Raji (cell line): Measurements from ENCODE around the gene JMJD1C.

Source experiments
- POLR2A ChIP-seq: IDR thresholded peaks from 2 replicates; pipeline ENCODE4 v1.6.1; 2011; ENCODE audit warnings: low read depth, low read length, control low read depth; ENCODE audit not compliant: insufficient read depth

The JMJD1C gene, protein sequence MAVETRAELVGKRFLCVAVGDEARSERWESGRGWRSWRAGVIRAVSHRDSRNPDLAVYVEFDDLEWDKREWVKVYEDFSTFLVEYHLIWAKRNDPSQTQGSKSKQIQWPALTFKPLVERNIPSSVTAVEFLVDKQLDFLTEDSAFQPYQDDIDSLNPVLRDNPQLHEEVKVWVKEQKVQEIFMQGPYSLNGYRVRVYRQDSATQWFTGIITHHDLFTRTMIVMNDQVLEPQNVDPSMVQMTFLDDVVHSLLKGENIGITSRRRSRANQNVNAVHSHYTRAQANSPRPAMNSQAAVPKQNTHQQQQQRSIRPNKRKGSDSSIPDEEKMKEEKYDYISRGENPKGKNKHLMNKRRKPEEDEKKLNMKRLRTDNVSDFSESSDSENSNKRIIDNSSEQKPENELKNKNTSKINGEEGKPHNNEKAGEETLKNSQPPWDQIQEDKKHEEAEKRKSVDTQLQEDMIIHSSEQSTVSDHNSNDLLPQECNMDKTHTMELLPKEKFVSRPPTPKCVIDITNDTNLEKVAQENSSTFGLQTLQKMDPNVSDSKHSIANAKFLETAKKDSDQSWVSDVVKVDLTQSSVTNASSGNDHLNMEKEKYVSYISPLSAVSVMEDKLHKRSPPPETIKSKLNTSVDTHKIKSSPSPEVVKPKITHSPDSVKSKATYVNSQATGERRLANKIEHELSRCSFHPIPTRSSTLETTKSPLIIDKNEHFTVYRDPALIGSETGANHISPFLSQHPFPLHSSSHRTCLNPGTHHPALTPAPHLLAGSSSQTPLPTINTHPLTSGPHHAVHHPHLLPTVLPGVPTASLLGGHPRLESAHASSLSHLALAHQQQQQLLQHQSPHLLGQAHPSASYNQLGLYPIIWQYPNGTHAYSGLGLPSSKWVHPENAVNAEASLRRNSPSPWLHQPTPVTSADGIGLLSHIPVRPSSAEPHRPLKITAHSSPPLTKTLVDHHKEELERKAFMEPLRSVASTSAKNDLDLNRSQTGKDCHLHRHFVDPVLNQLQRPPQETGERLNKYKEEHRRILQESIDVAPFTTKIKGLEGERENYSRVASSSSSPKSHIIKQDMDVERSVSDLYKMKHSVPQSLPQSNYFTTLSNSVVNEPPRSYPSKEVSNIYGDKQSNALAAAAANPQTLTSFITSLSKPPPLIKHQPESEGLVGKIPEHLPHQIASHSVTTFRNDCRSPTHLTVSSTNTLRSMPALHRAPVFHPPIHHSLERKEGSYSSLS (N-terminal part only)

DNA sequence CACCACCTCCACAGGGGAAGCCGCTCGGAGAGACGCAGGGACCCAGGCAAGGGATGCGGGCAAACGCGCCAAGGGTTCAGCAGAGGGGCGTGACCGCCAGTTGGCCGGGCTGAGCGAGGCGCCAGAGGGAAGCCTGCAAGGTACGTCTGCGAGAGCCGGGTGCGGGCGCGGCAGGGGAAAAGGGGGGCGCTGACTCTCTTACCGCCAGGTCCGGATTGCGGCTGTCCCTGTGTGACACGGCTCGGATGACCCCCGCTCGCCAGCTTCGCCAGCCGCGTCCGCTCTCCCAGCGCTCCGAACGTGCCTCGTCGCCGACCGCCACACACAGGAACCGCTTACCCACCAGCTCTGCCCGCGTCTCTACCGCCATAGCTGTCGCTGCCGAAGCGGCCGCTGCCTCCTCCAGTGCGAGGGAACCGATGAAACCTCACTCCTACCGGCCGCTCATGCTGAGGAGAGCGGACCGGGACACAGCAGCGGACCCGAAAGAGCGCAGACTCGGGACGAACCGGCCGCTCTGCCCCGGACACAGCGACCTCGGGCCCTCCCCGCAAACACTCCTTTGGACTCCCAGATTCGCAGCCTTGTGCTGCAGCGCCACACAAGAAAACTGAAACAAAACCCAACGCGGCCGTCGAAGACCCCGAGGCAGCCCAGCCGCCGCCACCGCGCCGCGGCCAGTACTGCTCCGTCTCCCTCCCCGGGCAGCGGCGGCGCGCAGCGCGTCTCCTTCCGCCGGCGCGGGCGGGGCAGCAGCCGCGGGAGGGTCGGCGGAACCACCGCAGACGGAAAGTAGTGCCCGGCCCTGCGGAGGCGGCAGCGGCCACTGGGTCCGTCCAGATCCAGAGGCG lies at the start of gene JMJD1C:
Gene JMJD1C (minus strand): TSS at position 685 of the 851 bp plus-strand sequence. CDS start 315 bp downstream, at position 370.
- no peak for TF ChIP-seq POLR2A

DNA sequence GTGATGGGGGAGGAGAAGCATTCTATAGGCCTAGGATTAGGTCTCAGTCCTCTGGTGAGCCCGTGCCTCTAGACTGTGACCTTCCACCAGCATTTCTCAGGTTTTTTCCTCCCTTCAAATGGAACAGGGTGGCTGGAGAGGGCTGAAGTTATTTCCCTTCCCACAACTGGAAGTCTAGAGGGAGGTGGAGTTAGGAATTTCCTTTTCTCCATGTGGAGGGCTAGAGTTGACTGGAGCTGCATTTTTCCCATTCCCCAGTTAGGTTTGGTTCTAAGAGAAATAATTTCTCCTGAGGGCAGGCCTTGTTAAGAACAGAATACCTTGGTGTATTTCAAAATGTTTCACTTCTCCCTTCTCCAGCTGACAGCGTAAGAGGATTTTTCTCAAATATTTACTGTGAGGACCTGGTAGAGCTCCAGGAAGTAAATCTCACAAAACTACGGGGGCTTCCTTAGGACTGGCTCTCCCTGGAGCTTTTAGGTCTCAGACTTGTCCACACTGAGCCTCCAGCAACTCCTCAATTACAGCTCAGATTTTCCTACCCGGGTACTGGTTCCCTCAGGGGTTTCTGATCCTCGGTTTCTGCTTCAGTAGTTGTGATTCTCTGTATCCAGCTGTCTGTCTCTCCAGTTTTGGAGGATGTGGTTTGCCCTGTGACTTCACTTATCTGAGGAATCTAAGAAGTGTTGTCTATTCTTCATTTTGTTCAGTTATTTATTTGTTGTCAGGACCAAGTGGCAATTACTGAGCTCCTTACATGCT lies 49.4 kb upstream of the JMJD1C start:
- TF ChIP-seq POLR2A, result no peak

DNA sequence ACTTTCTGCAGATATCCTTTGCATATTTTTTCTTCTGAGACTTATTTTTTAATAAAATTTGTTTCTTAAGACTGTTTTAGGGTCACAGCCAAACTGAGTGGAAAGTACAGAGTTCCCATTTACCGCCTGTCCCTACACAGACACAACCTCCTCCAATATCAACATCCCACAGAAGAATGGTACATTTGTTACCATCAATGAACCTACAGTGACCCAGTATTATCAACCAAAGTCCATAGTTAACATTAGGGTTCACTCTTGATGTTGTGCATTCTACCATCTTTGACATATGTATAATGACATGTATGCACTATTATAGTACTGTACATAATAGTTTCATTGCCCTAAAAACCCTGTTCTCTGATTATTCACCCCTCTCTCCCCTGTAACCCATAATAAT lies 40.8 kb upstream of the JMJD1C start:
- TF ChIP-seq POLR2A, result no peak

DNA sequence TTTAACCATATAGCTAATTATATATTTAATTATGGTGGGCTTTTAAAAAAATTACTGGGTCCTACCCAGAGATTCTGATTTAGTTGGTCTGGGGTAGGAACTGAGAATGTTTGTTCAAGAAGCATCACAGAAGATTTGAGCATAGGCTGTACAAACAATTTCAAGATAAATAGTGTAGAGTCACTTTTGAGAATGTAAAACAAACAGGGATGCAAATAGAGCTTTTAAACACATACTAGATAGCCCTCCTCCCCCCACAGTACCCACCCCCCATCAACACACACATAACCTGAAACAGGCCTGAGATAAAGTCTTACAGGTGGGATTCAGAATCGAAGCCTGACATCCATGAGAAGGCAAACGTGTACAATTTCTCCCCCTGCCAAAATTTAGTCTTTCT lies 39.8 kb upstream of the JMJD1C start:
- no peak for TF ChIP-seq POLR2A

DNA sequence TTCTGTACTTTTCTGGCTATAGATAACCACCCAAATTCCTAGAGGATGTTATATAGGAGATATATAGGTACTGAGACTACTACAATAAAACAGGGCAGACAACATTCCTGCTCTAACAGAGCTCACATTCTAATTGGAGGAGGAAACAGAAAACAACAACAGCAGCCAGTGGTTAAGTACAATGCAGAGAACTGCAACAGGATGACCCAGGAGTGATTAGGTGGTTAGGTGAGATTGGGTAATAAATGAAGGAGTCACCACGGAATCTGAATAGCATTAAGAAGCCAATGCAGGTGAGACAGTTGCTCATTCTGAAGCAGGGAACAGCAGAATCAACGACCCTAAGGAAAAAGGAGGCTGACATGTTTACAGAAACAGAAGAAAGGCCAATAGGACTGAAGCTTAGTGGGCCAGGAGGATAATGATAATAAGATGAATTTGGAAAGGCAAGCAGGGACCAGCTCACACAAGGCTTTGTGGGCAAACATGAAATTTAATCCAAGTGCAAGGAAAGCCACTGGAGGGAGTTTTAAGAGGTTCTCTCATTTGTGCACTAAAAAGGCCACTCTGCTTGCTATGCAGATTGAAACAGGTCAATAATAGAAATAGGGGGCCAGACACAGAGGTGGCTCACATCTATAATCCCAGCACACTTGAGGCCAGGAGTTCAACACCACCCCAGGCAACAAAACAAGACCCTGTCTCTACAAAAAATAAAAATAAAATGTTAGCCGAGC lies 38.5 kb upstream of the JMJD1C start:
- TF ChIP-seq POLR2A, result no peak

DNA sequence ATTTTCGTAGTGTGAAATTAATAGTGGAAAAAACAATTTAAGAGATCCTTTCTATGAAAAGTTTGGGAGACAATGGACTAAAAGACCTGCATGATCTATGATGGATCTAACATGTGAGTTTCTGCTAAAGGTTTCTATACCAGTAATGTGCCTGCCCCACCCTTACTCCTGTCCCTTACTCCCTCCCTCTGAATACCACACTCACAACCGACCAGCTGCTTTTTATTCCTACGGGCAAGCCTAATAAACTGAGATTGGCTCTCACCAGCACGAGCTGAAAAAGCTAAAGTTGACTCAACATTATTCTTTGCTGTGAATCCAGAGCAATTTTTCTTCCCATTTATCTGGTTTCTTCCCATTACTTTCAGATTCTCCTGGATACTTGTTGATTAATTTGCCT lies 37.6 kb upstream of the JMJD1C start:
- TF ChIP-seq POLR2A, result no peak

DNA sequence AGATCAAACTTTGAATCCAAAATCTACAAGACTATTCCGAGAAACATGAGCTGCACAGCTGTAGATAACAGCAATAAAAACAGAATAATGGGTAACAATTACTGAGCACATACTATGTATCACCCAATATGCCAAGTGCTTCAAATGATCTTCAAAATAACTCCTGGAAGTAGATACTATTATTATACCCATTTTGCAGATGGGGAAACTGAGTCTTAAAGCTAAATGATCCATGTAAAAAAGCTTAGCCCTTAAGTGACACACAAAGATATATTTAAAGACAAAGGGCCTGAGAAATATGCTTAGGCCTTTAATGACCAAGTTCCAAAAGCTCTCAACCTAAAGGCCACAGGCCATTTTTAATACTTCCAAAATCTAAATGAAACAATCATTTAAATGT lies 37.1 kb upstream of the JMJD1C start:
- TF ChIP-seq POLR2A, result no peak

DNA sequence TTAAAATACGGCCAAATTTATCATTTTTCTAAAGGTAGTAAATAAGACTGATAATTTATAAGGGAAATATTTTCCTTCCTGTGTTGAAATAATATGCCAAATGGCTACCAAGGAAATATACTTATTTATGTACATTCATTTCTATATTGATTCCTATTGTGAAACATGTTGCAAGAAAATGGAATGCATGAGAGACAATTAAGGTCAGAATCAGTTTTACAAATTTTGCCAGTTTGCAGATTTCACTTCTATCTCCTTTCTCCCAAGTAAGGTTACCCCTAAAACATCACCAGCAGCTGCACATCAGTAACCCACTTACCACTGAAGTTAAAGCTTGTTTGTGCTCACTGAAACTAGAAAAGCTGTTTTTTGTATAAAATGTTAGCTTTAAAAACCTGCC lies 36.2 kb upstream of the JMJD1C start:
- TF ChIP-seq POLR2A, result no peak

DNA sequence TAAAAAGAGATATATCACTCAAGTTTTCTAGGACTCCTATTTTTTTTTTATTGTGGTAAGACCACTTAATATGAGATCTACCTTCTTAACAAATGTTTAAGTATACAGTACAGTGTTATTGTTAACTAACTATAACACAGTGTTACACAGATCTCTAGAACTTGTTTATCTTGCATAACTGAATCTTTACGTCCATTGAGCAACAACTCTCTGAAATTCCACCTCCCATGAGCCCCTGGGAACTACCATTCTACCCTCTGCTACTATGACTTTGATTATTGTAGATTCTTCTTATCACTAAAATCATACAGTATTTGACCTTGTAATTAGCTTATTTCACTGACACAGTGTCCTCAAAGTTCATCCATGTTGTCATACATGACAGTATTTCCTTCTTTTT lies 32.9 kb upstream of the JMJD1C start:
- TF ChIP-seq POLR2A, result no peak

DNA sequence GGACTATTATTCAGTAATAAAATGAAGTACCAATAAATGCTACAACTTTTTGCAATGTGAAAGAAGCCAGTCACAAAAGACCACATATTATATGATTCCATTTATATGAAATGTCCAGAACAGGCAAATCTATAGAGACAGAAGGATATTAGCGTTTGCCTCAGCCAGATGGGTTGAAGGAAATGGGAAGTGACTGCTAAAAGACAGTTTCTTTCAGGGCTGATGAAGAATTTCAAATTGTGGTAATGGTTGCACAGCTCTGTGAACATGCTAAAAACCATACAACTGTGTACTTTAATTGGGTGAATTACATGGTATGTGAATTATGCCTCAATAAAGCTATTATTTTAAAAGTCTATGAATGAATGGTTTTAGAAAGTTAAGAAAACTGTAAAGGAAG lies 31.5 kb upstream of the JMJD1C start:
- TF ChIP-seq POLR2A, result no peak

DNA sequence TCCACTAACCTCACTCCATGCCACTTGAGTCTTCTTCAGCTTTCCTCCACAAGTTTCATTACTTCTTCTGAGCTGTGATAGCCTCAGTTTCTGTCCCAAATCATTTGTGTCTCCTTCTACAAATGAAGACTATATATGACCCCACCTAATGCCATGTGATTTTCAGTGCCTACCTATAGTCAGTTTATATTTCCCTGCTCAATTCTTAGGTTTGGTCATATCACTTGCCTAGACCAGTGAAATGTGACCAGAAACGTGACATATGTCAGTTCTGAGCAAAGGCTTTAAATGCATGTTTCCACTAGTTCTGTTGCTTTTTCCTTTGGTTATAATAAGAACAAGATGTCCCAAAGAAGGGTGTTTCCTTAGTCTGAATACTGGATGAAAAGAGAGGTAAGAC lies 30.8 kb upstream of the JMJD1C start:
- TF ChIP-seq POLR2A, result no peak

DNA sequence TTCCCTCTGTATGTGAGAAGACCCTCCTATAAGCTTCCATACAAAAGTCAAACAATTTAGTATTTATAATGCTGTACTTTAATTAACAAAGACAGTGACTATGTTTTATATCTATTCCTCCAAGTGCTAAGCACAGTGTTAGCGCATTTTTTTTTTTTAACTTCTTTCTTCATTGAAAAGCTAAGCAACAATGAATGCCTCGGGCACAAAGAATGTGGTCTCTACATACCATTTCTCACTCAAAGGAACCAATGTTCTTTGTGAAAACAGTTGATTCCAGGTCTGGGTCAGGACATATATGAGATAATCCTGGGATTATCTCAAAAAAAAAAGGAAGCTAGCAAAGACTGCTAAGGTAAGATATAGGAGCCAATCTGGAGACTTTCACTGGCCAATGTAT lies 29.2 kb upstream of the JMJD1C start:
- no peak for TF ChIP-seq POLR2A

DNA sequence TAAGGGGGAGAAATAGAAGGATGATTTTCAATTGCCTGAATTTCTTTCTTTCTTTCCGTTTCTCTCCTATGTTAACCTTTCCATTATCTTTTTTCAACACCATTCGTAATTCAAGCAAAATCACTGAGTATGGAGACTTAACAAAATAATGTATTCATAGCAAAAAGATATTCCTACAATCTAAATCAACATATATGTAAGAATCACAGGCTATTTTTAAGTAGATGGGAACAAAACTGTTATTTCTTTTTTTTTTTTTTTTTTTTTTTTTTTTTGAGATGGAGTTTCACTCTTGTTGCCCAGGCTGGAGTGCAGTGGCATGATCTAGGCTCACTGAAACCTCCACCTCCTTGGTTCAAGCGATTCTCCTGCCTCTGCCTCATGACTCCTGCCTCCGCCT lies 27.2 kb upstream of the JMJD1C start:
- no peak for TF ChIP-seq POLR2A
